ENCODE results near the gene DYNC1I1.

DYNC1I1 gene

DNA sequence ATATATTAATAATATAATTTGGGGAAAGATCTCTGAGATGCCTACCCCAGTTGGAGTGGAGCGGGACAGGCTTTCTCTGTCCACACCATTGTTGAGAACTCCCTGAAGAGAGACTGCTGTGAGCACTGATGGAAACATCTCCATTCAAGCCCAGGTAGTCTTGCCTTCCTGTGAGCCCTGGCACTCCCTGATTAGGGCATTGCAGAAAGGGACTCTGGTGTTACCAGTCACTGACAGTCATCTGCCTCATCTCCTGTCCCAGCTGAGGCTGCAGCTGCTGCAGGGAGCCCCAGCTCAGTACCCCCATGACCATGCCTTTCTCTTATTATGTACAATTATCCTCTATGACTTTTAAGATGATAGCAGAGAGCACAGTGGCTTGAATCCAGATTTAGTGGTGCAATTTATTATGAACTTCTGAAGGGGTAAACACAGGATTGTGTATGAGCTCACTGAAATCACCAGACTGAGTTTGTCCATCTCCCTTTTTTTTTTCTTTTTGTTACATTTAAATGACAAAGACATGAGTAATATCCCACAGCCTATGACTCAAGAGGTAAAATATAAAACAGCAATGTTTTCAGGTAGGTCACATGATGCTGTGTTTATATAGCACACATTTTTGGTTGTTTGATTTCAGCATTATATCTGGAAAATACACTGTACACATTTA lies 312.7 kb downstream of the DYNC1I1 start:
- no peak overlapping the region for H3K4me3 Mint-ChIP-seq
- H3K9me3 Mint-ChIP-seq = no peaks in the 10 kb centered on the region
- no peaks in the 10 kb centered on the region for H3K36me3 Mint-ChIP-seq (ENCODE audit: low read depth)
- no peak overlapping the region for H3K27ac Mint-ChIP-seq
- H3K4me1 Mint-ChIP-seq = peaks cover 5% of the 10 kb centered on the region
- H3K27me3 Mint-ChIP-seq (ENCODE audit: low read depth) = peaks cover 6% of the 10 kb centered on the region
- TF ChIP-seq, protein P1, sequence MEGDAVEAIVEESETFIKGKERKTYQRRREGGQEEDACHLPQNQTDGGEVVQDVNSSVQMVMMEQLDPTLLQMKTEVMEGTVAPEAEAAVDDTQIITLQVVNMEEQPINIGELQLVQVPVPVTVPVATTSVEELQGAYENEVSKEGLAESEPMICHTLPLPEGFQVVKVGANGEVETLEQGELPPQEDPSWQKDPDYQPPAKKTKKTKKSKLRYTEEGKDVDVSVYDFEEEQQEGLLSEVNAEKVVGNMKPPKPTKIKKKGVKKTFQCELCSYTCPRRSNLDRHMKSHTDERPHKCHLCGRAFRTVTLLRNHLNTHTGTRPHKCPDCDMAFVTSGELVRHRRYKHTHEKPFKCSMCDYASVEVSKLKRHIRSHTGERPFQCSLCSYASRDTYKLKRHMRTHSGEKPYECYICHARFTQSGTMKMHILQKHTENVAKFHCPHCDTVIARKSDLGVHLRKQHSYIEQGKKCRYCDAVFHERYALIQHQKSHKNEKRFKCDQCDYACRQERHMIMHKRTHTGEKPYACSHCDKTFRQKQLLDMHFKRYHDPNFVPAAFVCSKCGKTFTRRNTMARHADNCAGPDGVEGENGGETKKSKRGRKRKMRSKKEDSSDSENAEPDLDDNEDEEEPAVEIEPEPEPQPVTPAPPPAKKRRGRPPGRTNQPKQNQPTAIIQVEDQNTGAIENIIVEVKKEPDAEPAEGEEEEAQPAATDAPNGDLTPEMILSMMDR (IDR thresholded peaks at IDR 0.05; ENCODE audit: unreplicated experiment in 3 of 3) = no peak

DNA sequence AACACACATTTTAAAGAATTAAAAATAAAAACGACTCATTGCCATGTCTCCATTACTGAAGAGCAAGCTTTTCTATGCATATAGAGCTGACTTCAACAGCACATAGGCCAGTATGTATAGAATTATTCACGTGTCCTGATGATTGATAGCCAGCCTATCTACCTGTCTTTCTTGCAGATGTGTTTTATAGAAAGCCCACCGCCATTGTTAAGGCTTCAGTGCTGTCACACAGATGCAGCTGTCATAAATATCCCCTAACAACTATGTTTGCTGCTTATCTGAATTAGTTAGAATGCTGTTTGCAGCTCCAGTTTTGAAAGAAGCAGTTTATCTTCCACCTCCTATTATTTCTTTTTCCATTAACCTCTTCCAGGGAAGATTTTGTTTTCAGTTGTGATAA lies 313.6 kb downstream of the DYNC1I1 start:
- no peaks in the 10 kb centered on the region for H3K27me3 Mint-ChIP-seq (ENCODE audit: low read depth)
- no peaks in the 10 kb centered on the region for H3K36me3 Mint-ChIP-seq (ENCODE audit: low read depth)
- H3K27ac Mint-ChIP-seq = no peak overlapping the region
- no peak overlapping the region for H3K4me3 Mint-ChIP-seq
- no peaks in the 10 kb centered on the region for H3K9me3 Mint-ChIP-seq
- H3K4me1 Mint-ChIP-seq = peaks cover 5% of the 10 kb centered on the region
- TF ChIP-seq, protein P1 (IDR thresholded peaks at IDR 0.05; ENCODE audit: unreplicated experiment in 3 of 3) = no peak

DNA sequence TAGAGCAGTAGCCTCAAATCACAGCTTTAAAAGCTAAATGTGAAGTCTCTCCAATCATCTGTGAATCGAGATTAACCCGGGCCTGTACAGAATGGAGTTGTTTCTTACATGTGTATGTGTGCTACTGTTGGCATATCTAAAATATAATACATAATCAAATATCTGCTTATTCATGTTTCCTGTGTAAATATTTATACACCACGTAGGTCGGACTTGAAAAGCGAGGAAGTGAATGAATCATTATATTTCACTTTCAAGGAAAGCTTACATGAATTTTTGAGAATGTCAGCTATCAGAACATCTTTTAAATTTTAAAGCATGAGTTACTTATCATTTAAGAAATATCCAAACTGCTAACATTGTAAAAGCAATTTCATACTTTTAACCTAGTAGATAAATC lies 316.2 kb downstream of the DYNC1I1 start:
- Mint-ChIP-seq H3K4me3 (no peak overlapping the region), H3K27ac (no peak overlapping the region), H3K36me3 (ENCODE audit: low read depth) (no peaks in the 10 kb centered on the region), H3K27me3 (ENCODE audit: low read depth) (peaks cover 6% of the 10 kb centered on the region), H3K9me3 (no peaks in the 10 kb centered on the region), H3K4me1 (peaks cover 5% of the 10 kb centered on the region)
- TF ChIP-seq, protein P1 (IDR thresholded peaks at IDR 0.05; ENCODE audit: unreplicated experiment in 3 of 3) = no peak

DNA sequence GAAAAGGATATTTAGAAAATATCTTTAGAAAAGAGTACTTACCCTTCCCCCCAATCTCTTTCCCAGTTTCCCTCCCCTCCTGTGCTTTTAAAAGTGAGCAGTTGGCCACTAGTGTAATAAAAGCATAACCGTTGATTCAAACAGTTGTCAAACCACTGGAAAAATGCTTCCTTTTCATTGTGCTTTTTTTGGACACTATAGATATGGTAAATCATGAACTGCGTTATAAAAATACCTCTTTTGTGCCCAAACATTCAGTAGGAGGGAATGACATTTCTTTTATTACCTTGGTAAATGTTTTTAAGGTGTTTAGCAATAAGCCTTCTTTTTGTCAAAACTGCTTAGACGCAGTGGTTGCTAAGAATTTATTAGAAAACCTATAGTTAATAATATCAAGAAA lies 317.2 kb downstream of the DYNC1I1 start:
- Mint-ChIP-seq H3K36me3 (ENCODE audit: low read depth) (no peaks in the 10 kb centered on the region), H3K4me3 (no peak overlapping the region), H3K9me3 (no peaks in the 10 kb centered on the region), H3K27ac (no peak overlapping the region), H3K27me3 (ENCODE audit: low read depth) (peaks cover 6% of the 10 kb centered on the region), H3K4me1 (peaks cover 5% of the 10 kb centered on the region)
- TF ChIP-seq, protein P1 (IDR thresholded peaks at IDR 0.05; ENCODE audit: unreplicated experiment in 3 of 3) = no peak

DNA sequence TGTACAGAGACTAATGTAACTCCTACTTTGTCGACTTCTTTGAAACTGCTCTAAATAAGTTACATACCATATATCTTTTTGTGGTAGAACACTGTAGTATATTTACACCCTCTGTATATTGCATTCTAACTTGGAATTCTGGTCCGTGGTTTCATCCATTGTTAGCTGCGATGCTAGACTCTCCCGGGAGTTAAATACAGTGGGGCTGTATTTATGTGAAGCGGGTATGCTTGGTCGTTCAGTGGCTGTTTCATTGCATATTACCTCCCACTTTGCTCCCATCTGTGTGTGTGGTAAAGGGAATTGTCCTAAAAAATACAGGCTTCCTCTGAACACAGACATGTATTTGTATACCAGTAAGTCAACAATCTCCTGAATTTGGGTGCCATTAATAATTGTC lies 318.4 kb downstream of the DYNC1I1 start:
- Mint-ChIP-seq H3K4me1 (no peaks in the 10 kb centered on the region), H3K4me3 (no peak overlapping the region), H3K36me3 (ENCODE audit: low read depth) (no peaks in the 10 kb centered on the region), H3K27ac (no peak overlapping the region), H3K9me3 (no peaks in the 10 kb centered on the region), H3K27me3 (ENCODE audit: low read depth) (peaks cover 6% of the 10 kb centered on the region)
- TF ChIP-seq, protein P1 (IDR thresholded peaks at IDR 0.05; ENCODE audit: unreplicated experiment in 3 of 3) = no peak

DNA sequence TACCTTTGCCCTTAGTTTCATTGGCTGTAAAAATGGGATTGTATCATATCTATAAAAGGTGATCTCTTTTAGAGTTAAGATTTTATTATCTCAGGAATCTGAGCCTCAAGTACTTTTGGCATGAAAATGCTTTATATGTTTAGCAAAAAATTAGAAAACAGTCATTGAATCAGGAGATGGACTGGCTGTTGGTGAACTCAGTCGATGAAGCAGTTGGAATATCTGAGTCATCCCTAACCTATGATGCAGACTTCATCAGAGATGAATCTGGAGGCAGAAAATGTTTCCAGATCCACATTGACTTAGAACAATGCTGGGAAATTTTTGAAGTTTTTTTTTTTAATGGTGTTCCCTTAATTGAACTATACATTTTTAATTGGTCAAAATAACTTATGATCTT lies 321.1 kb downstream of the DYNC1I1 start:
- Mint-ChIP-seq H3K4me3 (no peak overlapping the region), H3K27ac (no peak overlapping the region), H3K4me1 (no peaks in the 10 kb centered on the region), H3K27me3 (ENCODE audit: low read depth) (peaks cover 6% of the 10 kb centered on the region), H3K36me3 (ENCODE audit: low read depth) (no peaks in the 10 kb centered on the region), H3K9me3 (peaks cover 2% of the 10 kb centered on the region)
- TF ChIP-seq, protein P1 (IDR thresholded peaks at IDR 0.05; ENCODE audit: unreplicated experiment in 3 of 3) = no peak
